Ishikawa (cell line): ENCODE measurements around the gene SSH2.

Experiments
- CEBPB ChIP-seq: IDR thresholded peaks from 2 replicates; pipeline ENCODE4 v1.6.1; 2012
- MAX ChIP-seq: IDR thresholded peaks from 2 replicates; pipeline ENCODE4 v1.6.1; 2012
- NFIC ChIP-seq: IDR thresholded peaks from 2 replicates; pipeline ENCODE4 v1.6.1; 2012
- REST ChIP-seq: IDR thresholded peaks from 2 replicates; pipeline ENCODE4 v1.6.1; 2012; ENCODE audit warnings: low read depth, mild to moderate bottlenecking
- TAF1 ChIP-seq: IDR thresholded peaks from 2 replicates; pipeline ENCODE4 v1.6.1; 2012; ENCODE audit warnings: low read depth, mild to moderate bottlenecking
- TCF12 ChIP-seq: IDR thresholded peaks from 2 replicates; pipeline ENCODE4 v1.6.1; 2012; ENCODE audit warnings: low read depth
- ZBTB7A ChIP-seq: IDR thresholded peaks from 2 replicates; pipeline ENCODE4 v1.6.1; 2012; ENCODE audit warnings: low read depth

- no peak for TF ChIP-seq TAF1
- TF ChIP-seq REST = no peak
- TF ChIP-seq TCF12 = no peak
- no peak for TF ChIP-seq NFIC
- TF ChIP-seq MAX = no peak
- TF ChIP-seq CEBPB = no peak
- no peak for TF ChIP-seq ZBTB7A
Observed at GRCh38 chr17:29867643-29868181, 62.3 kb downstream of the SSH2 start.
